ENCODE data around the gene SLC38A10. TPM values are rescaled to one million over a fixed set of nuclear protein-coding genes. Genes with fewer than 3 reads are reported as not detected.

Gene SLC38A10
- total and polyA plus RNA-seq, 2 of the 13 experiments (the other 11 are each of a cell fraction or from before 2014, with no cell fraction given): 23.4 to 55.8 TPM

DNA sequence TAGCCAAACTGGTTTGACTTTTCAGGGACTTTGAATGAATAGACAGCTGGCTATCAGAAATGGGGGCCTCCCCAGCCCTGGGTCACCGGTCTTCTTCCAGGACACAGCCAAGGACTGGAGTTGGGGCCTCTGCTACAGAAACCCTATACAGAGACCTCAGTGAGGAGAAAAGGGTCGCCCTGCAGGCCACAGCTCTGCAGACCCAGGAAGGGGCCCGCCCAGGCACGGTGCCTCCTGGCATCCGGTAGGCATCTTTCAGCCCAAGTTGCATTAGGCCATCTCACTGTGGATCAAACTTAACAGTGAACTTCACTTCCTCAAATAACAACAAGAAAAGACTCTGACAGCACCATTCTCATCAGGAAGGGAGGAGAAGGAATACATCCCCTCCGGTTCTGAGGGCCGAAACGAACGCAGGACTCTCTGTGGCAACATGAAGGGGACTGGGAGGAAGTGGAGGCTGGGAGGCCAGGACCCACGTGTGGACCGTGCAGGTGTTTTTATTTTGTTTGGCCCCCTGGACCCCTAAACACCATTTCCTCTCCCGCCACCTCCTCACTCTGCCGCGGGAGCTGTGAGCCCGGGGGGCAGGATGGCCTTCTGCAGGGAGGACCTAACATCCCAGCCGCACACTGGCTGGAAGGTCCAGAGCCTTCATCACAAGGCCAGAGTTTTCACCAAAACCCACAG lies 7.2 kb downstream of the SLC38A10 start:
- intact Hi-C loops (cut with micrococcal nuclease; ENCODE audit: unreplicated experiment): no loop called here
- CTCF ChIA-PET (ENCODE audit: low intra/inter-chr PET ratio, low total read pairs): no interaction called here

More for the DNA sequence above, 7.2 kb downstream of the SLC38A10 start:
- H3K36me3 ChIP-seq (replicated peaks in 1 of 2; ENCODE audit: control insufficient read depth in 1 of 2, insufficient read depth in 2 of 2, low read length in 2 of 2): peaks cover 16 to 56% of the 10 kb centered on the region in 2 experiments
- H3K79me2 ChIP-seq (ENCODE audit: insufficient read depth, low read length): peaks cover 21% of the 10 kb centered on the region
- 98% methylated on average over 16 of the region's 16 CpGs for WGBS (ENCODE audit: low lambda C conversion rate)
- H2AFZ ChIP-seq (ENCODE audit: low read length): no peak overlapping the region
- no peaks in the 10 kb centered on the region for H3K27me3 ChIP-seq (ENCODE audit: control insufficient read depth in 1 of 2, insufficient read depth in 2 of 2, low read length in 2 of 2)
- H3K4me2 ChIP-seq (ENCODE audit: low read depth, low read length): no peak overlapping the region
- BruUV-seq (replicated peaks): no TSS peak
- POLR2A ChIA-PET: no interaction called here
- in situ Hi-C loops (cut with HindIII; ENCODE audit: extremely low pct_ligation_motif_present, low pct_unique_long_range_greater_than_20kb): no loop called here
- no peak overlapping the region for H3K27ac ChIP-seq (ENCODE audit: extremely low read length, insufficient read depth, low read length)
- peaks cover 4% of the 10 kb centered on the region; the same call in 1 of the 2 replicates for H4K20me1 ChIP-seq (ENCODE audit: insufficient read depth, low read length)
- FAIRE-seq: no peak
- H3K9me3 ChIP-seq (ENCODE audit: low read length): no peaks in the 10 kb centered on the region
- 0 out of 2 replicates have a peak, but pooled peaks cover 4% of the 10 kb centered on the region for H3K4me1 ChIP-seq (ENCODE audit: insufficient read depth, low read length)
- no peak for ATAC-seq
- TF ChIP-seq ZNF496 (CRISPR knock-in tag; IDR thresholded peaks at IDR 0.05; ENCODE audit: insufficient replicate concordance) (no peak), EED (CRISPR knock-in tag; IDR thresholded peaks at IDR 0.05) (no peak), WIZ (CRISPR knock-in tag; IDR thresholded peaks at IDR 0.05) (no peak), CEBPG (CRISPR knock-in tag; IDR thresholded peaks at IDR 0.05) (no peak)
- TF ChIP-seq, protein P1, sequence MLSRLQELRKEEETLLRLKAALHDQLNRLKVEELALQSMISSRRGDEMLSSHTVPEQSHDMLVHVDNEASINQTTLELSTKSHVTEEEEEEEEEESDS (CRISPR knock-in tag; IDR thresholded peaks at IDR 0.05; ENCODE audit: borderline replicate concordance): no peak
- TF ChIP-seq, protein P2, sequence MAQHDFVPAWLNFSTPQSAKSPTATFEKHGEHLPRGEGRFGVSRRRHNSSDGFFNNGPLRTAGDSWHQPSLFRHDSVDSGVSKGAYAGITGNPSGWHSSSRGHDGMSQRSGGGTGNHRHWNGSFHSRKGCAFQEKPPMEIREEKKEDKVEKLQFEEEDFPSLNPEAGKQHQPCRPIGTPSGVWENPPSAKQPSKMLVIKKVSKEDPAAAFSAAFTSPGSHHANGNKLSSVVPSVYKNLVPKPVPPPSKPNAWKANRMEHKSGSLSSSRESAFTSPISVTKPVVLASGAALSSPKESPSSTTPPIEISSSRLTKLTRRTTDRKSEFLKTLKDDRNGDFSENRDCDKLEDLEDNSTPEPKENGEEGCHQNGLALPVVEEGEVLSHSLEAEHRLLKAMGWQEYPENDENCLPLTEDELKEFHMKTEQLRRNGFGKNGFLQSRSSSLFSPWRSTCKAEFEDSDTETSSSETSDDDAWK (CRISPR knock-in tag; IDR thresholded peaks at IDR 0.05): no peak
- TF ChIP-seq, protein P3, sequence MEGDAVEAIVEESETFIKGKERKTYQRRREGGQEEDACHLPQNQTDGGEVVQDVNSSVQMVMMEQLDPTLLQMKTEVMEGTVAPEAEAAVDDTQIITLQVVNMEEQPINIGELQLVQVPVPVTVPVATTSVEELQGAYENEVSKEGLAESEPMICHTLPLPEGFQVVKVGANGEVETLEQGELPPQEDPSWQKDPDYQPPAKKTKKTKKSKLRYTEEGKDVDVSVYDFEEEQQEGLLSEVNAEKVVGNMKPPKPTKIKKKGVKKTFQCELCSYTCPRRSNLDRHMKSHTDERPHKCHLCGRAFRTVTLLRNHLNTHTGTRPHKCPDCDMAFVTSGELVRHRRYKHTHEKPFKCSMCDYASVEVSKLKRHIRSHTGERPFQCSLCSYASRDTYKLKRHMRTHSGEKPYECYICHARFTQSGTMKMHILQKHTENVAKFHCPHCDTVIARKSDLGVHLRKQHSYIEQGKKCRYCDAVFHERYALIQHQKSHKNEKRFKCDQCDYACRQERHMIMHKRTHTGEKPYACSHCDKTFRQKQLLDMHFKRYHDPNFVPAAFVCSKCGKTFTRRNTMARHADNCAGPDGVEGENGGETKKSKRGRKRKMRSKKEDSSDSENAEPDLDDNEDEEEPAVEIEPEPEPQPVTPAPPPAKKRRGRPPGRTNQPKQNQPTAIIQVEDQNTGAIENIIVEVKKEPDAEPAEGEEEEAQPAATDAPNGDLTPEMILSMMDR (CRISPR knock-in tag; IDR thresholded peaks at IDR 0.05): no peak
- TF ChIP-seq, protein P4, sequence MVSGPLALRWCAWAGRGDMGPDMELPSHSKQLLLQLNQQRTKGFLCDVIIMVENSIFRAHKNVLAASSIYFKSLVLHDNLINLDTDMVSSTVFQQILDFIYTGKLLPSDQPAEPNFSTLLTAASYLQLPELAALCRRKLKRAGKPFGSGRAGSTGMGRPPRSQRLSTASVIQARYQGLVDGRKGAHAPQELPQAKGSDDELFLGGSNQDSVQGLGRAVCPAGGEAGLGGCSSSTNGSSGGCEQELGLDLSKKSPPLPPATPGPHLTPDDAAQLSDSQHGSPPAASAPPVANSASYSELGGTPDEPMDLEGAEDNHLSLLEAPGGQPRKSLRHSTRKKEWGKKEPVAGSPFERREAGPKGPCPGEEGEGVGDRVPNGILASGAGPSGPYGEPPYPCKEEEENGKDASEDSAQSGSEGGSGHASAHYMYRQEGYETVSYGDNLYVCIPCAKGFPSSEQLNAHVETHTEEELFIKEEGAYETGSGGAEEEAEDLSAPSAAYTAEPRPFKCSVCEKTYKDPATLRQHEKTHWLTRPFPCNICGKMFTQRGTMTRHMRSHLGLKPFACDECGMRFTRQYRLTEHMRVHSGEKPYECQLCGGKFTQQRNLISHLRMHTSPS (CRISPR knock-in tag; IDR thresholded peaks at IDR 0.05; ENCODE audit: low read depth): no peak
- DNase-seq (ENCODE audit: low spot score): no peak
- H3K9ac ChIP-seq (ENCODE audit: insufficient read depth, low read depth, low read length): no peak overlapping the region
- no peak overlapping the region for H3K4me3 ChIP-seq (replicated peaks in 1 of 3; ENCODE audit: insufficient read depth in 1 of 3, low read depth in 2 of 3, low read length in 3 of 3)

Data from HepG2 (cell line).